ENCODE results near the gene EPC2.

GRCh38 chr2:148746973-148747372, 102.4 kb downstream of the EPC2 start:
- TF ChIP-seq CTCF (IDR thresholded peaks at IDR 0.05) (no peak), POLR2A (IDR thresholded peaks at IDR 0.05) (no peak)
